HCT116 (cell line): ENCODE measurements around the gene CCDC91.

Source experiments
- EZH2 ChIP-seq: fragments of 200-600 bp; sonication (generic); IDR thresholded peaks from 2 replicates; pipeline ENCODE4 v1.6.1; 2017; ENCODE audit warnings: antibody characterized with exemption, mixed run types
- POLR2A ChIP-seq: IDR thresholded peaks from 2 replicates; pipeline ENCODE4 v1.7.0; 2011; ENCODE audit warnings: borderline replicate concordance; ENCODE audit not compliant: insufficient read depth, insufficient read length; ENCODE audit errors: extremely low read depth
- REST ChIP-seq: IDR thresholded peaks from 2 replicates; pipeline ENCODE4 v1.6.1; 2012; ENCODE audit warnings: low read depth

- TF ChIP-seq EZH2 (no peak), REST (no peak), POLR2A (no peak)
Measured at GRCh38 chr12:28175098-28175589, 15.1 kb upstream of the CCDC91 start.
